LNCaP clone FGC (cell line): ENCODE measurements around the gene ZFAND2B.

Experiments
- DNase-seq: peaks from one replicate; pipeline ENCODE4 v3.0.0-alpha.2; 2011; ENCODE audit warnings: low read depth
- H3K4me3 ChIP-seq: 2 replicates; pipeline ENCODE4 v1.5.1; 2011; ENCODE audit warnings: mild to moderate bottlenecking, low read depth, low read length, control low read depth
- TF ChIP-seq, protein P1 (sequence below): IDR thresholded peaks from 2 replicates; pipeline ENCODE4 v1.5.1; 2012; ENCODE audit warnings: mild to moderate bottlenecking; ENCODE audit not compliant: control insufficient read depth, insufficient read depth; ENCODE audit errors: extremely low read depth

ZFAND2B gene

DNA sequence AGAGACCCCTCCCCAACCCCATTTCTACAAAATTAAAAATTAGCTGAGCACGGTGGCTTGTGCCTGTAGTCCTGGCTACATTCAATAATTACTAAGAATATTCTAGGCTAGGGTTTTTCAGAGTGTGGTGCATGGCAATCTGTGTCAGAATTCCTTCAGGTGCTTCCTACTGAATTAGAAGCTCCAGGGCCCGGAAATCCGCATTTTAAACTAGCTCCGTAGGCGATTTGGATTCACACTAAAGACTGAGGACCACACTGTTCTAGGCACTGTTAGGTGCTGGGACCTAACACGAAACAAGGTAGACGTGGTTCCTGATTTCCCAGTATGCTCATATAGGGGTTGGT is 628 bp upstream of the ZFAND2B start:
- DNase-seq, result no peak
- peak overlapping the region; percentile 74 for H3K4me3 ChIP-seq
- TF ChIP-seq, protein P1, sequence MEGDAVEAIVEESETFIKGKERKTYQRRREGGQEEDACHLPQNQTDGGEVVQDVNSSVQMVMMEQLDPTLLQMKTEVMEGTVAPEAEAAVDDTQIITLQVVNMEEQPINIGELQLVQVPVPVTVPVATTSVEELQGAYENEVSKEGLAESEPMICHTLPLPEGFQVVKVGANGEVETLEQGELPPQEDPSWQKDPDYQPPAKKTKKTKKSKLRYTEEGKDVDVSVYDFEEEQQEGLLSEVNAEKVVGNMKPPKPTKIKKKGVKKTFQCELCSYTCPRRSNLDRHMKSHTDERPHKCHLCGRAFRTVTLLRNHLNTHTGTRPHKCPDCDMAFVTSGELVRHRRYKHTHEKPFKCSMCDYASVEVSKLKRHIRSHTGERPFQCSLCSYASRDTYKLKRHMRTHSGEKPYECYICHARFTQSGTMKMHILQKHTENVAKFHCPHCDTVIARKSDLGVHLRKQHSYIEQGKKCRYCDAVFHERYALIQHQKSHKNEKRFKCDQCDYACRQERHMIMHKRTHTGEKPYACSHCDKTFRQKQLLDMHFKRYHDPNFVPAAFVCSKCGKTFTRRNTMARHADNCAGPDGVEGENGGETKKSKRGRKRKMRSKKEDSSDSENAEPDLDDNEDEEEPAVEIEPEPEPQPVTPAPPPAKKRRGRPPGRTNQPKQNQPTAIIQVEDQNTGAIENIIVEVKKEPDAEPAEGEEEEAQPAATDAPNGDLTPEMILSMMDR, result no peak

DNA sequence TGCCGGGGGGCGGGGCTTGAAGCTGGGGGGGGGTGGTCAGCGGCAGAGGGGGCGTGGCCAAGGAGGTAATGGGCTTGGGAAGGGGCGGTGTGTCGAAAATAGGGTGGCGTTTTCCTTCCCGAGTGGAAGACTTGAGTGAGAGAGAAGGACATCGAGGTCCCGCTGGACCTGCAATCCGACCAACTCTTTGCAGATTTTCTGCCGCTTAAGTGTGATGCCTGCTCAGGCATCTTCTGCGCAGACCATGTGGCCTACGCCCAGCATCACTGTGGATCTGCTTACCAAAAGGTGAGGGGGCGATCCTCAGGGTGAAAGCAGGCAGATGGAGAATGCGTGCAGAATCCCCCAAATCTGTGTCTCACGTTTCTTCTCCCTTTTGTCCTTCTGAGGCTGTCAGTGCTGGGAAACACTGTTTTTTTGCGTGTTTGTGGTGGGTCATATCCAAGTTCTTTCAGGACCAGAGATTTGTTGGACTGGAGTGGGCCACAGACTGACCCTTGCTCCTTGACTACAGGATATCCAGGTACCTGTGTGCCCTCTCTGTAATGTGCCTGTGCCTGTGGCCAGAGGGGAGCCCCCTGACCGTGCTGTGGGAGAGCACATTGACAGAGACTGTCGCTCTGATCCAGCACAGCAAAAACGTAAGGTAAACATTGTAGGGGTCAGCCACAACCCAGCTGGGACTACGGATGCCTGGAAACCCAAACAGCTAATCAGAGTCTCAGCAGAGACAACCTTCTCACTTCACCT is 727 bp downstream of the ZFAND2B start:
- H3K4me3 ChIP-seq, result peak overlapping the region; percentile 74
- TF ChIP-seq, protein P1, result no peak
- no peak for DNase-seq

DNA sequence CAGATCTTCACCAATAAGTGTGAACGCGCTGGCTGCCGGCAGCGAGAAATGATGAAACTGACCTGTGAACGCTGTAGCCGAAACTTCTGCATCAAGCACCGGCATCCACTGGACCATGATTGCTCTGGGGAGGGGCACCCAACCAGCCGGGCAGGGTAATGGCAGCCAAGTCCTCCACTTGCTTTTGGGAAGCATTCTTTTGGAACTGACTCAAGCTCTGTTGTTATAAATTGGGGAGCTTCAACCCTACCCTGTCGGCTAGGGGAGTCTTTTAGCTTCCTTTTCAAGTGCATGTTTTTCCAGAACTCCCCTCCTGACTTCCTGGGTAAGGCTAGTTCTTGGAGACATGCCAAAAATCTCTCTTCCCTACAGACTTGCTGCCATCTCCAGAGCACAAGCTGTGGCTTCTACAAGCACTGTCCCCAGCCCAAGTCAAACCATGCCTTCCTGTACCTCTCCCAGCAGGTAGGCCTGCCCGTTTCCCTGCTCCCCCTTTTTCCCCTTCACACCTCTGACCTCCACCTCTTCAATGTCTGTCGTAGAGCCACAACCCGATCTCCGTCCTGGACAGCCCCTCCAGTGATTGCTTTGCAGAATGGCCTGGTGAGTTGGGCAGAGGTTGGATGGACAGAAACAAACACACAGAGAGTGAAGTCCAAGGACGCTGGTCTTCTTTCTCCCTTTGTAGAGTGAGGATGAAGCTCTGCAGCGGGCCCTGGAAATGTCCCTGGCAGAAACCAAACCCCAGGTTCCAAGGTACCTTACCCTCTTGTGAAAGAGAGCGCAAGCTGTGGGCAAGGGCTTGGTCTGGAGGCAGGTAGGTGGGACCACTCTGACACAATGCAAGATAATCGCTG is 1.5 kb downstream of the ZFAND2B start:
- no peak for DNase-seq
- TF ChIP-seq, protein P1, result no peak
- no peak overlapping the region; the same call in 1 of the 2 replicates for H3K4me3 ChIP-seq

DNA sequence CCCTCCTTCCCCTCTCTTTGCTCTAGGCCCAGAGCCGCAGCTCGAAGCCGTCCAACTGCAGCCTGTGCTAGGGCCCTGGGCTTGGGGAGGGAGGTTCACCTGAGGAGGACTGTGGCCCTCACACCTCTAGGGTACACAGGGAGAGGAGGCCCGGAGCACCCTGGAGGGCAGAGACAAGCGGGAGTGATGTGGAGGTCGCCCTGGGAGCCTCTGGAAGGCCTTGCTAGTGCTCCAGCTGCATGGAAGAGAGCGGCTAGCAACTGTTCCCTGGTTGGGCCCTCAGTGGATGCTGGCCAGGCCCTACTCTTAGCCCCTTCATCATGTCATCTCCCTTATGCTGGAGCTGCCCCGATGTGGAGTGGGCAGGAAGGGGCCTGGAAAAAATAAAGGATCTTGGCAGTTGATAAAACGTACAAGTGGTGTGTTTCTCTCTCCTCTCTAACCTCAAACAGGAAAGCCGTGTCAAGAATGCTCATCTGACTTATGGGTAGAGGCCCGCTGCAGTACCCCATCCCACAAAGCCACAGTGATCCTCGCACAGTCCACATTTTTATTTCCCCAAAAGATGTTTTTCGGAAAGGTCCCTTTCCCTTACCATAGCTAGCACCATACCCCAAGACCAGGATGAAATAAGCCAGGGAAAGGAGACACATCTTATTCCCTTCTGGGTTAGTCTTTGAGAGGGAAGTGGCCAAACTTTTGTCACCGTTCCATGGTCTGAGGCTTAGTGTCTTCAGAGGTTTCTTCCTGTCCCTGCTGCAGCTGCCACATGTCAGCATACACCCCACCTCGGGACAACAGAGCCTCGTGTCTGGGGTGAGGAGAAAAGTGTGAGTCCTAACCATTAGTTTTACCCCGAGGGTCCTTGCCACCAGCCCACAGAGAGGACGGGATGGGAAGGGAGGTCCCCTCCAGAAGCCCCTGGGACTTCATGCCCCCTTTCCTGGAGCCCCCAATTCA is 2.9 kb downstream of the ZFAND2B start:
- TF ChIP-seq, protein P1, result no peak
- DNase-seq, result no peak
- H3K4me3 ChIP-seq, result no peak overlapping the region

DNA sequence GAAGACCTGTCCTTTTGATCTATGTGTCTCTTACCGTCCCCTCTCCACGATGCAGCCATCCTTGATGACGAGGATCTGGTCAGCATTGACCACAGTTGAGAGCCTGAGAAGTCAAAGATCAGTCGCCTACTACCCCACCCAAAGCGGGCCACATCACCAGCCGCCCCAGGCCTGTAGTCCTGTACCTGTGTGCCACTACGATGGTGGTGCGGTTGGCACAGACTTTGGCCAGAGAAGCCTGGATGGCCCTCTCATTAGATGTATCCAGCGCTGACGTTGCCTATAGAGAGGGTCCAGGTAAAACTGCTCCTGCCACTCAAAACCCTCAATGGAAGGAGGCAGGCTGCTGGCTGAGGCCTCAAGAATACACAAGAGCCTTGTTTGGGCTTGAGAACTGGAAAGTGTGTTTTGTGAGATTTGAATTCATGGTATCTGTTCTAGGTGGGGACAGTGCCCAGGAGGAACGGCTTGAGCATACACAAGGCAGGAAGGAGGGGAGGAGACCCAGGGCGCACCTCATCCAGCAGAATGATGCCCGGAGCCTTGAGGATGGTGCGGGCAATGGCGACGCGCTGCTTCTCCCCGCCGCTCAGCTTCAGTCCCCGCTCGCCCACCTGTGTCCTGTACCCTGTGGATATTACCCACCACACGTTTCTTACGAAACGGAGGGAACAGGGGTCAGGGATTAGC is 3.8 kb downstream of the ZFAND2B start:
- no peak for DNase-seq
- TF ChIP-seq, protein P1, result no peak
- no peak overlapping the region for H3K4me3 ChIP-seq

DNA sequence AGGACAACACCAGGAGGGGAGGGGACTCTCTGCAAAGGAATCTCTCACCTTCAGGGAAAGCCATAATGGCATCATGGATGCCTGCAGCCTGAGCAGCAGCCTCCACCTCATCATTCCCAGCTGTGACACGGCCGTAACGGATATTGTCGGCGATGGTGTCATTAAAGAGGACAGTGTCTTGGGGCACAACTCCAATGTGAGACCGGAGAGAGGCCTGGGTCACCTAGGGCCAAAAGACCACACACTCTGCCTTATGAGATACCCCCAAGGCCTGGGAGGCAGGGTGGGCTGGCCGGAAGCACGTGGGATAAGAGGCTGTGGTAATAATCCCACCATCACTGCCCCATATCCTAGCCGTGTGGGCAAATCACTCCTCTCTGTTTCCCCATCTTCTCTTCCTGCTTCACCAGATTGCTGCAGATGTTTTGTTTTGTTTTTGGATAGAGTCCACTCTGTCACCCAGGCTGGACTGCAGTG is 4.3 kb downstream of the ZFAND2B start:
- no peak for DNase-seq
- no peak overlapping the region for H3K4me3 ChIP-seq
- TF ChIP-seq, protein P1, result no peak
